ENCODE measurements around the gene NR2F1.
"Not testable (repeated sequence)": the region's sequence is repeated elsewhere in the genome, so short reads cannot be mapped to it uniquely, and the experiment has no call there.

The NR2F1 gene

GRCh38 chr5:93582677-93583438 lies at the start of gene NR2F1:
NR2F1 (plus strand) TSS chr5:93583222; CDS start chr5:93585024, 1,802 bp downstream.
- DNase-seq (ENCODE audit: low read depth in 2 of 2), result peak in 1 of 2 experiments; percentile 35

- no peak for DNase-seq (ENCODE audit: low read depth in 2 of 2)
These were observed 37.1 kb upstream of the NR2F1 start for GRCh38 chr5:93545872-93546271.

GRCh38 chr5:93549594-93549993 lies 33.4 kb upstream of the NR2F1 start:
- DNase-seq (ENCODE audit: low read depth in 2 of 2), result not testable (repeated sequence)

GRCh38 chr5:93557021-93557604 lies 25.9 kb upstream of the NR2F1 start:
- DNase-seq (ENCODE audit: low read depth in 2 of 2), result no peak

- DNase-seq (ENCODE audit: low read depth in 2 of 2), result no peak
These were observed 16.9 kb upstream of the NR2F1 start for GRCh38 chr5:93566091-93566490.

- no peak for DNase-seq (ENCODE audit: low read depth in 2 of 2)
These were observed 15.6 kb upstream of the NR2F1 start for GRCh38 chr5:93567424-93567823.

- DNase-seq (ENCODE audit: low read depth in 2 of 2), result no peak
These were observed 13.5 kb upstream of the NR2F1 start for GRCh38 chr5:93569300-93570160.

- no peak for DNase-seq (ENCODE audit: low read depth in 2 of 2)
These were observed 12.5 kb upstream of the NR2F1 start for GRCh38 chr5:93570294-93571113.

- no peak for DNase-seq (ENCODE audit: low read depth in 2 of 2)
These were observed 11.7 kb upstream of the NR2F1 start for GRCh38 chr5:93571114-93571949.

GRCh38 chr5:93572101-93572607 lies 10.9 kb upstream of the NR2F1 start:
- DNase-seq (ENCODE audit: low read depth in 2 of 2), result no peak

GRCh38 chr5:93572608-93573353 lies 10.2 kb upstream of the NR2F1 start:
- no peak for DNase-seq (ENCODE audit: low read depth in 2 of 2)

- DNase-seq (ENCODE audit: low read depth in 2 of 2), result no peak
These were observed 9.4 kb upstream of the NR2F1 start for GRCh38 chr5:93573354-93574351.

GRCh38 chr5:93574491-93575305 lies 8.3 kb upstream of the NR2F1 start:
- DNase-seq (ENCODE audit: low read depth in 2 of 2), result no peak

GRCh38 chr5:93575461-93576414 lies 7.3 kb upstream of the NR2F1 start:
- no peak for DNase-seq (ENCODE audit: low read depth in 2 of 2)

GRCh38 chr5:93576994-93577853 lies 5.8 kb upstream of the NR2F1 start:
- DNase-seq (ENCODE audit: low read depth in 2 of 2), result no peak
